ENCODE measurements around the gene PRXL2A. TPM values are rescaled to one million over a fixed set of nuclear protein-coding genes. Genes with fewer than 3 reads are reported as not detected.

PRXL2A gene
- polyA plus RNA-seq, 3 donors, result 0.61 to 4.1 (median 3.4) TPM

GRCh38 chr10:80461208-80462183 is 53.1 kb downstream of the PRXL2A start:
- Histone ChIP-seq H3K36me3 (replicated peaks in 1 of 2; ENCODE audit: control insufficient read depth in 1 of 2, insufficient read depth in 2 of 2, low read length in 2 of 2) (peaks cover 0 to 16% of the 10 kb centered on the region in 2 donors), H3K27me3 (ENCODE audit: control insufficient read depth in 2 of 2, insufficient read depth in 2 of 2, low read length in 2 of 2) (no peaks in the 10 kb centered on the region), H3K9me3 (replicated peaks in 1 of 2; ENCODE audit: control insufficient read depth in 1 of 2, insufficient read depth in 1 of 2, low read length in 2 of 2) (no peaks in the 10 kb centered on the region), H3K4me3 (replicated peaks in 1 of 3; ENCODE audit: low read depth in 2 of 3, low read length in 3 of 3) (peak overlapping the region in 1 of 3 experiments; percentile 96), H2AFZ (ENCODE audit: insufficient read depth, low read depth, low read length, poor library complexity, severe bottlenecking) (no peak overlapping the region), H3K9ac (ENCODE audit: insufficient read depth, low read length, poor library complexity, severe bottlenecking) (no peak overlapping the region), H3K27ac (ENCODE audit: low read depth in 1 of 2, low read length in 2 of 2) (peak overlapping the region; percentile 80 to 92), H3K4me2 (replicated peaks; ENCODE audit: extremely low read depth, low read length, poor library complexity, severe bottlenecking) (peak overlapping the region; percentile 93), H3K79me2 (ENCODE audit: insufficient read depth, low read length) (peaks cover 100% of the 10 kb centered on the region), H3K4me1 (ENCODE audit: control insufficient read depth in 1 of 2, insufficient read depth in 2 of 2, low read length in 2 of 2) (peaks cover 100% of the 10 kb centered on the region in 2 donors), H4K20me1 (ENCODE audit: insufficient read depth, low read length) (peaks cover 100% of the 10 kb centered on the region)
- Mint-ChIP-seq H3K27me3 (ENCODE audit: low read depth in 3 of 3) (peaks cover 0 to 3% (median 2%) of the 10 kb centered on the region in 3 donors), H3K9me3 (peaks cover 0 to 3% (median 0%) of the 10 kb centered on the region in 7 donors), H3K4me3 (peak overlapping the region; percentile 72 to 86), H3K27ac (peak overlapping the region; percentile 86 to 97 (median 95)), H3K36me3 (peaks cover 18 to 48% of the 10 kb centered on the region in 2 donors), H3K4me1 (peaks cover 99% of the 10 kb centered on the region)
- peak in 2 of 3 donors; percentile 48 to 58 for DNase-seq
- WGBS (ENCODE audit: insufficient coverage), result 37% methylated on average over 6 of the region's 8 CpGs
- intact Hi-C loops (cut with micrococcal nuclease), result no loop called here
- TF ChIP-seq CTCF (IDR thresholded peaks at IDR 0.05), result no peak

GRCh38 chr10:80462299-80462980 is 54.1 kb downstream of the PRXL2A start:
- H3K4me3 ChIP-seq (replicated peaks in 1 of 3; ENCODE audit: low read depth in 2 of 3, low read length in 3 of 3), result peak overlapping the region in 1 of 3 experiments; percentile 37
- intact Hi-C loops (cut with micrococcal nuclease), result no loop called here
- TF ChIP-seq CTCF (IDR thresholded peaks at IDR 0.05), result no peak
- H3K9me3 ChIP-seq (replicated peaks in 1 of 2; ENCODE audit: control insufficient read depth in 1 of 2, insufficient read depth in 1 of 2, low read length in 2 of 2), result no peaks in the 10 kb centered on the region
- H3K9me3 Mint-ChIP-seq, result peaks cover 0 to 3% (median 0%) of the 10 kb centered on the region in 7 donors
- DNase-seq, result no peak
- peaks cover 18 to 43% of the 10 kb centered on the region in 2 donors for H3K36me3 Mint-ChIP-seq
- no peaks in the 10 kb centered on the region for H3K27me3 ChIP-seq (ENCODE audit: control insufficient read depth in 2 of 2, insufficient read depth in 2 of 2, low read length in 2 of 2)
- peak overlapping the region; percentile 65 to 92 for H3K27ac ChIP-seq (ENCODE audit: low read depth in 1 of 2, low read length in 2 of 2)
- peaks cover 99% of the 10 kb centered on the region for H3K4me1 Mint-ChIP-seq
- H3K4me1 ChIP-seq (ENCODE audit: control insufficient read depth in 1 of 2, insufficient read depth in 2 of 2, low read length in 2 of 2), result peaks cover 100% of the 10 kb centered on the region in 2 donors
- H3K4me2 ChIP-seq (replicated peaks; ENCODE audit: extremely low read depth, low read length, poor library complexity, severe bottlenecking), result peak overlapping the region; percentile 49
- H3K4me3 Mint-ChIP-seq, result peak overlapping the region; percentile 24 to 56
- H4K20me1 ChIP-seq (ENCODE audit: insufficient read depth, low read length), result peaks cover 100% of the 10 kb centered on the region
- H3K79me2 ChIP-seq (ENCODE audit: insufficient read depth, low read length), result peaks cover 100% of the 10 kb centered on the region
- H3K27ac Mint-ChIP-seq, result peak overlapping the region; percentile 79 to 96 (median 87)
- WGBS (ENCODE audit: insufficient coverage), result 57% methylated on average over 4 of the region's 7 CpGs
- no peak overlapping the region for H2AFZ ChIP-seq (ENCODE audit: insufficient read depth, low read depth, low read length, poor library complexity, severe bottlenecking)
- no peak overlapping the region for H3K9ac ChIP-seq (ENCODE audit: insufficient read depth, low read length, poor library complexity, severe bottlenecking)
- peaks cover 0 to 14% of the 10 kb centered on the region in 2 donors for H3K36me3 ChIP-seq (replicated peaks in 1 of 2; ENCODE audit: control insufficient read depth in 1 of 2, insufficient read depth in 2 of 2, low read length in 2 of 2)
- peaks cover 0 to 3% (median 0%) of the 10 kb centered on the region in 3 donors for H3K27me3 Mint-ChIP-seq (ENCODE audit: low read depth in 3 of 3)
